GM12878 (cell line): Measurements from ENCODE around the gene CWC27. TPM values are rescaled to one million over a fixed set of nuclear protein-coding genes. Genes with fewer than 3 reads are reported as not detected.

Experiments used
- ATAC-seq: fragments of 200-7000 bp; cut with Tn5 transposase; 3 replicates; pipeline ENCODE4 v1.9.1; 2020; ENCODE audit warnings: mild to moderate bottlenecking, moderate library complexity
- BruUV-seq: library from RNA; stranded (reverse); fragments of 400-500 nt; replicated peaks from 2 replicates; lab custom pipeline; 2021; lab: Mats Ljungman, UMichigan
- CTCF ChIA-PET: fragments of 300-600 bp; sonication (Branson Sonifier 250); formaldehyde crosslinking; extraction: SDS; loops from one replicate; lab custom pipeline; 2021; ENCODE audit warnings: inconsistent platforms; lab: Yijun Ruan, JAX
- POLR2A ChIA-PET: fragments of 350-600 bp; formaldehyde crosslinking; extraction: SDS; loops from one replicate; lab custom pipeline; 2021; ENCODE audit warnings: inconsistent platforms; lab: Charles Lee
- RAD21 ChIA-PET: fragments of 300-600 bp; sonication (Branson Sonifier 250); formaldehyde crosslinking; loops from one replicate; lab custom pipeline; 2023; ENCODE audit warnings: antibody characterized with exemption; ENCODE audit not compliant: unreplicated experiment; lab: Charles Lee
- SMC1A ChIA-PET: fragments of 300-600 bp; sonication (Branson Sonifier 250); formaldehyde crosslinking; loops from one replicate; lab custom pipeline; 2023; ENCODE audit not compliant: unreplicated experiment, uncharacterized antibody; lab: Charles Lee
- DNase-seq: peaks from one replicate; pipeline ENCODE4 v3.0.0-alpha.2; 2011; ENCODE audit warnings: low read depth, low spot score
- FAIRE-seq: peaks from 3 replicates; lab custom pipeline; 2011; peaks lifted over from hg19 to GRCh38; lab: Jason Lieb, UNC
- H2AFZ ChIP-seq: 2 replicates; pipeline ENCODE4 v1.6.0; 2011; ENCODE audit warnings: low read depth, low read length, control low read depth; ENCODE audit not compliant: control insufficient read depth
- H3K27ac ChIP-seq: 2 replicates; pipeline ENCODE4 v1.5.1; 2011; ENCODE audit warnings: control low read depth; ENCODE audit not compliant: control insufficient read depth, insufficient read depth
- H3K27me3 ChIP-seq, 2 experiments: replicated peaks in 1 of 2; 2 replicates each; pipeline versions ENCODE4 v1.6.0 to v1.6.1; 2011; ENCODE audit warnings: low read length in 1 of 2; ENCODE audit not compliant: control insufficient read depth in 2 of 2, insufficient read depth in 2 of 2
- H3K36me3 ChIP-seq, 2 experiments: 2 replicates each; pipeline ENCODE4 v1.5.1; 2011; ENCODE audit warnings: low read length in 1 of 2; ENCODE audit not compliant: control insufficient read depth in 2 of 2, insufficient read depth in 2 of 2
- H3K4me1 ChIP-seq: 2 replicates; pipeline ENCODE4 v1.6.1; 2011; ENCODE audit warnings: mild to moderate bottlenecking, low read length, moderate library complexity, mixed read lengths; ENCODE audit not compliant: control insufficient read depth, insufficient read depth
- H3K4me2 ChIP-seq: 2 replicates; pipeline ENCODE4 v1.6.0; 2011; ENCODE audit warnings: control low read depth; ENCODE audit not compliant: control insufficient read depth, insufficient read depth
- H3K4me3 ChIP-seq: fragments of 200-600 bp; sonication (generic); 2 replicates; pipeline ENCODE4 v1.5.1; 2016
- H3K79me2 ChIP-seq: 2 replicates; pipeline ENCODE4 v1.6.0; 2011; ENCODE audit warnings: low read length; ENCODE audit not compliant: control insufficient read depth, insufficient read depth
- H3K9ac ChIP-seq: 2 replicates; pipeline ENCODE4 v1.8.0; 2011; ENCODE audit warnings: low read length, control low read depth, mixed read lengths; ENCODE audit not compliant: control insufficient read depth, insufficient read depth
- H3K9me3 ChIP-seq: replicated peaks from 3 replicates; pipeline ENCODE4 v1.5.1; 2011; ENCODE audit warnings: mild to moderate bottlenecking, low read length; ENCODE audit not compliant: control insufficient read depth, insufficient read depth
- H4K20me1 ChIP-seq: 2 replicates; pipeline ENCODE4 v1.6.0; 2011; ENCODE audit not compliant: control insufficient read depth, insufficient read depth
- BCL11A ChIP-seq: IDR thresholded peaks from 2 replicates; pipeline ENCODE4 v1.6.1; 2011; ENCODE audit warnings: low read depth, low read length
- BMI1 ChIP-seq: fragments of 450-650 bp; IDR thresholded peaks from 2 replicates; pipeline ENCODE4 v1.6.1; 2016; ENCODE audit warnings: mild to moderate bottlenecking, moderate library complexity, borderline replicate concordance
- E2F8 ChIP-seq: fragments of 450-650 bp; IDR thresholded peaks from 2 replicates; pipeline ENCODE4 v1.6.1; 2018; ENCODE audit warnings: mild to moderate bottlenecking, low read depth, moderate library complexity; ENCODE audit not compliant: partially characterized antibody
- FOXK2 ChIP-seq: fragments of 450-650 bp; IDR thresholded peaks from 2 replicates; pipeline ENCODE4 v1.6.1; 2017; ENCODE audit warnings: mild to moderate bottlenecking, moderate library complexity
- HCFC1 ChIP-seq: fragments of 150-350 bp; IDR thresholded peaks from 2 replicates; pipeline ENCODE4 v1.6.1; 2014; ENCODE audit warnings: low read length
- IRF5 ChIP-seq: fragments of 450-650 bp; IDR thresholded peaks from 2 replicates; pipeline ENCODE4 v1.6.1; 2017; ENCODE audit warnings: borderline replicate concordance
- KAT2A ChIP-seq: conservative IDR thresholded peaks from 2 replicates; pipeline ENCODE4 v1.6.1; 2011; ENCODE audit warnings: low read depth, low read length; ENCODE audit not compliant: control insufficient read depth
- POLR2AphosphoS2 ChIP-seq: IDR thresholded peaks from 2 replicates; pipeline ENCODE4 v1.6.1; 2011; ENCODE audit warnings: low read depth, mild to moderate bottlenecking, low read length, improper control_type of control experiment, moderate library complexity
- RFX5 ChIP-seq: IDR thresholded peaks from 2 replicates; pipeline ENCODE4 v1.6.1; 2011; ENCODE audit warnings: low read depth, low read length, improper control_type of control experiment
- RUNX3 ChIP-seq: IDR thresholded peaks from 2 replicates; pipeline ENCODE4 v1.6.1; 2012; ENCODE audit warnings: low read length, inconsistent platforms
- SKIL ChIP-seq: fragments of 450-650 bp; IDR thresholded peaks from 2 replicates; pipeline ENCODE4 v1.6.1; 2017; ENCODE audit warnings: mild to moderate bottlenecking, low read depth, inconsistent platforms; ENCODE audit not compliant: poor library complexity, severe bottlenecking
- SMC3 ChIP-seq: IDR thresholded peaks from 2 replicates; pipeline ENCODE4 v1.6.1; 2011; ENCODE audit warnings: low read length, improper control_type of control experiment, borderline replicate concordance
- SP1 ChIP-seq: IDR thresholded peaks from one replicate; pipeline ENCODE4 v1.6.1; 2011; ENCODE audit warnings: low read depth, low read length
- SUZ12 ChIP-seq: fragments of 200-600 bp; sonication (generic); IDR thresholded peaks from one replicate; pipeline ENCODE4 v1.6.1; 2018; ENCODE audit warnings: antibody characterized with exemption, mild to moderate bottlenecking; ENCODE audit not compliant: unreplicated experiment
- TCF3 ChIP-seq: IDR thresholded peaks from 2 replicates; pipeline ENCODE4 v1.6.1; 2012; ENCODE audit warnings: low read depth, mild to moderate bottlenecking, low read length, borderline replicate concordance; ENCODE audit not compliant: insufficient read depth
- ZNF622 ChIP-seq: fragments of 450-650 bp; IDR thresholded peaks from 2 replicates; pipeline ENCODE4 v1.6.1; 2017; ENCODE audit warnings: mild to moderate bottlenecking, inconsistent platforms
- WGBS: methylation state at CpG from one replicate; pipeline ENCODE4 v1.1.6; 2016; ENCODE audit warnings: low lambda C conversion rate; ENCODE audit not compliant: insufficient replicate concordance, insufficient coverage; ENCODE audit errors: missing lambda C conversion rate; 5-methylcytosine and 5-hydroxymethylcytosine counted together
- in situ Hi-C: fragments of 300-500 bp; cut with MboI; formaldehyde crosslinking; loops from 9 replicates; pipeline ENCODE4 v1.14.3; 2018; ENCODE audit warnings: mixed read lengths
- intact Hi-C: fragments of 100-400 bp; cut with micrococcal nuclease; formaldehyde crosslinking; loops from one replicate; pipeline ENCODE4 v1.14.2; 2022; ENCODE audit not compliant: unreplicated experiment
- polyA plus RNA-seq, 11 experiments: library from polyadenylated mRNA; depleted of rRNA in 4 of 11; unstranded in 6 of 11; stranded (reverse) in 5 of 11; fragments of >200 nt; fragmentation: Nextera tagmentation in 4 of 11; fragmentation: Illumina TruSeq in 1 of 11; extraction: Ambion mirVana in 4 of 11; extraction: Trizol in 1 of 11; gene quantifications; 1 replicate in 1 of 11; 2 replicates in 10 of 11; pipeline versions ENCODE4 v1.2.1 to v1.2.3, GENCODE V29; 2011 to 2016; ENCODE audit warnings: inconsistent platforms in 2 of 11, missing spikeins in 2 of 11, low read depth in 1 of 11
- total RNA-seq, 4 experiments: library from RNA; depleted of rRNA in 3 of 4; stranded (reverse); fragments of >200 nt in 3 of 4; fragmentation: Illumina TruSeq in 1 of 4; extraction: Trizol in 1 of 4; gene quantifications; 2 replicates each; pipeline versions ENCODE4 v1.2.1 to v1.2.3, GENCODE V29; 2013 to 2021

CWC27 gene
- total and polyA plus RNA-seq, 10 of the 15 experiments (the other 5 are each of a cell fraction or from before 2014, with no cell fraction given) = 21.7 to 61.9 (median 47.0) TPM

GRCh38 chr5:65041296-65042158 lies 272.8 kb downstream of the CWC27 start:
- no peaks in the 10 kb centered on the region for H3K36me3 ChIP-seq
- H3K79me2 ChIP-seq = no peaks in the 10 kb centered on the region
- peaks cover 29% of the 10 kb centered on the region for H3K4me1 ChIP-seq
- in situ Hi-C loops (no loop called here), intact Hi-C loops (no loop called here)
- POLR2A ChIA-PET = no interaction called here
- no peak overlapping the region for H3K4me2 ChIP-seq
- H3K27ac ChIP-seq = no peak overlapping the region
- TF ChIP-seq KAT2A = no peak
- no peak for TF ChIP-seq BMI1
- no peak for TF ChIP-seq BCL11A
- no peak for TF ChIP-seq FOXK2
- no peak for TF ChIP-seq IRF5
- TF ChIP-seq ZNF622 = no peak
- TF ChIP-seq SP1 = no peak
- no peak for TF ChIP-seq RUNX3
- no peak for TF ChIP-seq E2F8
- no peak for TF ChIP-seq HCFC1
- TF ChIP-seq POLR2AphosphoS2 = no peak
- TF ChIP-seq SMC3 = no peak
- TF ChIP-seq TCF3 = no peak
- no peak for TF ChIP-seq SUZ12
- TF ChIP-seq RFX5 = no peak
- TF ChIP-seq SKIL = no peak
- ATAC-seq = no peak
- no peaks in the 10 kb centered on the region; the same call in 2 of the 3 replicates for H3K9me3 ChIP-seq
- 93% methylated on average over 2 of the region's 2 CpGs for WGBS
- FAIRE-seq = no peak
- no peak overlapping the region for H3K9ac ChIP-seq
- no peaks in the 10 kb centered on the region for H3K27me3 ChIP-seq
- H2AFZ ChIP-seq = no peak overlapping the region
- BruUV-seq = no TSS peak
- RAD21 ChIA-PET = no interaction called here
- SMC1A ChIA-PET = interaction anchor here (20.8 kb wide), 1 partner anchor 25 kb away, joined by 614 read pairs; no protein-coding TSS in a partner anchor
- CTCF ChIA-PET = no interaction called here
- DNase-seq = no peak
- no peaks in the 10 kb centered on the region for H4K20me1 ChIP-seq
- no peak overlapping the region for H3K4me3 ChIP-seq
